GM12801 (cell line): ENCODE measurements around the gene MRPS22.

Experiments
- TF ChIP-seq, protein P1 (sequence below): IDR thresholded peaks from one replicate; pipeline ENCODE4 v1.5.1; 2011; ENCODE audit warnings: control low read depth; ENCODE audit not compliant: insufficient read length; ENCODE audit errors: extremely low read depth

Gene MRPS22

DNA sequence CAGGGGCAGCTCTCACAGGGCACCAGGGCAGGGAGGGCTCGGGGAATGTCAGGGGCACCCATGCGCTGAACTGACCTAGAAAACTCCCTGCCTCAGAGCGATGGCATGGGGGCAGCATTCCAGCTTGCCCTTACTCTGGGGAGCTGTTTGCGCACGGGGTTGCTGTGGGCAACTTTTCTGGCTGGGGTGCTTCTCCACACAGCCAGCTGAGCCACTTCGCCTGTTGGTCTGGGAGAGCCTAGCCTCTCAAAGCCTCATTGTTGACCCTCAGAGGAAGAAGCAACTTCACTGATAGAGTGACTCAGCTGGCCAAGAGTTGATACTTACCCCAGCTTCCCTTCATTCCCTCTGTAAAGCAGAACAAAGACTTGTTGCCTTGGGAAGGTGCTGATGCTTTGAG is 42.6 kb upstream of the MRPS22 start:
- TF ChIP-seq, protein P1, sequence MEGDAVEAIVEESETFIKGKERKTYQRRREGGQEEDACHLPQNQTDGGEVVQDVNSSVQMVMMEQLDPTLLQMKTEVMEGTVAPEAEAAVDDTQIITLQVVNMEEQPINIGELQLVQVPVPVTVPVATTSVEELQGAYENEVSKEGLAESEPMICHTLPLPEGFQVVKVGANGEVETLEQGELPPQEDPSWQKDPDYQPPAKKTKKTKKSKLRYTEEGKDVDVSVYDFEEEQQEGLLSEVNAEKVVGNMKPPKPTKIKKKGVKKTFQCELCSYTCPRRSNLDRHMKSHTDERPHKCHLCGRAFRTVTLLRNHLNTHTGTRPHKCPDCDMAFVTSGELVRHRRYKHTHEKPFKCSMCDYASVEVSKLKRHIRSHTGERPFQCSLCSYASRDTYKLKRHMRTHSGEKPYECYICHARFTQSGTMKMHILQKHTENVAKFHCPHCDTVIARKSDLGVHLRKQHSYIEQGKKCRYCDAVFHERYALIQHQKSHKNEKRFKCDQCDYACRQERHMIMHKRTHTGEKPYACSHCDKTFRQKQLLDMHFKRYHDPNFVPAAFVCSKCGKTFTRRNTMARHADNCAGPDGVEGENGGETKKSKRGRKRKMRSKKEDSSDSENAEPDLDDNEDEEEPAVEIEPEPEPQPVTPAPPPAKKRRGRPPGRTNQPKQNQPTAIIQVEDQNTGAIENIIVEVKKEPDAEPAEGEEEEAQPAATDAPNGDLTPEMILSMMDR = no peak

DNA sequence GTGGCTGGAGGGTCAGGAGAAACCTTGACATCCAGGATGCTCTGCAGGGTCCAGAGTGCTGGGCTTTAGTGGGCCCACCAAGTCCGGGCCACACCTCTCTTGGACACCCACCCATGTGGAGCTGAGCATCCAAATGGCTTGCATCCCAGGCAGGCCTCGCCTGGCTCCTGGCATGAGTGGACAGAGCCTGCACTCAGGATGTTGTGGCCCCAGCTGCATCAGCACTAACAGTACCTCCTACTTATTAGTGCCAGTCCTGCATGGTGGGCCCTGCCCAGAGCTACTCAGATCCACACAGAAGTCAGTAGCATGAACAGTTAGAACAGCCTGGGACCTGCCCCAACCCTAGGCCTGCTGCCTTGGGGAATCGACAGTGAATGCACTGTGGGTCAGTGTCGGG is 42.2 kb upstream of the MRPS22 start:
- TF ChIP-seq, protein P1 = no peak

DNA sequence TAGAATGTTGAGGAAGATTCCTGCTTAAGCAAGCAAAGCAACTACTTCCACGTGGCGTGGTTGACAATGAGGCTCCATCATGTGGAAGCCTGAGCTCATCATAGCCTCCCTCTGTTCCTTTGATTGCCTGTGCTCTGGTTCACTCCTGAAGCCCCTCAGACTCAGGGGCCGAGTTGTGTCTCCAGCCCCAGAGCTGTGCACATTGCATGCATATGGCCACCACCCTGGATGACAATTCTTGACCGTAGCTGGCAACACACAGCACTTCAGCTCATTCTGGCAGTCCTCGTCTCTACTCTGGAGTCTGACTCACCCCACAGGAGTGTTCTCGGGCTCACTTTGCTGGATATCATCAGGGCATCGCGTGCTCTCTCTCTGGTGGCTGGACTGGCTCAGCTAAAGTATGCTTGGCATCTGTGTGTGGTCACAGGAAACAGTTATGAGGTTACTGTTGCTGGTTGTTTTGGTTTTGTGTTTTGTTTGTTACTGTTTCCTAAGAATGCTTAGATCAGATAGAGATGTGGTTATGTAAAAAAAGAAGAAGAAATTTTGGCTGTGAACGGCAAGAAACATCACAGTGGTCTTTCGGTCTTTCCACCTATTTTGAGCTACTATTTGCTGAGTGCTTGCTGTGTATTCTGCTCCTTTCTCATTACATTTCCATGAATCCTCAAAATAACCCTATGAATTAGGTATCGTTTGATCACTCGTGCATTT is 41.6 kb upstream of the MRPS22 start:
- TF ChIP-seq, protein P1 = no peak

DNA sequence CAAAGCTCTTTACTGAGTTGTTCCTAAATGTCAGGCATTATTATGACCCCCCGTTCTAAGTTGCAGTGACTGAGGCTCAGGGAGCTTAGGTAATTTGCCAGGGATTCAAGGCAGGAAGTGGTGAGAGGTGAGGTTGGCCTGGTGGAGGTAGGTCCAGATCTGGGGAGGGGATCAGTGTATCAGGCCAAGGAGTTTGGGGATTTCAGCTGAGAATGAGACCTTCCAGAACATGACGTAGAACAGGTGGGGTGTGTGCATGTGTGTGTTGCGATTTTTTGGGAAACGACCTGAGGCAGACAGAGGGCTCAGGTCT is 41.1 kb upstream of the MRPS22 start:
- TF ChIP-seq, protein P1 = no peak

GRCh38 chr3:139303216-139303615 is 40.6 kb upstream of the MRPS22 start:
- TF ChIP-seq, protein P1 = no peak

DNA sequence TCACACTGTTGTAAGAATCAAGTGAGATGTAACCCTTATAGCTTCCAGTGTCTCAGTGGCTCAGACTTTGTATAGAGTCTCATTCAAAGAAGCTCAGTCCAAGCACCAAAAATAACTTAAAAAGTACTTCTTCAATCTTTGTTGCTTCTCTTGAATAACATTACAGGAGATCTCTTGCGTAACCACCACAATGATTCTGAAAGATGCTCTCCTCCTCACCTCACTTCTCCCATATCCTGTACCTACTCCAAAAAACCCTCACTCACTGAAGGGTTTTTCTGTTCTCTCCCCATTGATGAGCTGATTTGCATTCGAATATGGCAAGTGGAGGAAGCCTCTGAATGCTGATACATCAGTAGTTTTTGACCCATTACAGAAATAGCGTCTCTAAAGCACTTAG is 39.4 kb upstream of the MRPS22 start:
- TF ChIP-seq, protein P1 = no peak

DNA sequence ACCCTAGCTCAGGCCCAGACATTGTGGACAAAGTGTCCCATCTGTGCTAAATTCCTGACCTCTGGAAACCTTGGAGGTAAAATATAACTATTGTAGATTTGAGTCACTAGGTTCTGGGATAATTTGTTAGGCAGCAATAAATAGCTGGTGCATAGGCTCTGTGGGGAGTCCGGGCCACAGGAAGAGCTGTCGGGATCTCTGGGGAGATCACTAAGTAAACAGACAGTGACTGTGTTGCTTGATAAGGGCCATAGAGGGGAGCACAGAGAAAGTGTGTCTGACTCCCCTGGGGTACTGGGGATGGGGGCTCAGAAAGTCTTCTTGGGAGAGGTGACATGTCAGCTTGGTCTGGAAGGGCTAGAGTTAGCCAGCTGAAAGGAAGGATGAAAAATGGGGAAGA is 37.7 kb upstream of the MRPS22 start:
- TF ChIP-seq, protein P1 = no peak
